Epithelial cell of proximal tubule (primary cell): ENCODE data around the gene MAST3. TPM values are rescaled to one million over a fixed set of nuclear protein-coding genes. Genes with fewer than 3 reads are reported as not detected.

ENCODE experiments used
- DNase-seq: peaks from one replicate; pipeline ENCODE4 v3.0.0-alpha.2; 2011; ENCODE audit warnings: low read depth
- H3K4me3 ChIP-seq: 2 replicates; pipeline ENCODE4 v1.5.1; 2011; ENCODE audit warnings: low read depth, mild to moderate bottlenecking, low read length
- total RNA-seq: library from RNA; depleted of rRNA; stranded (reverse); fragments of >200 nt; gene quantifications from 2 replicates; pipeline ENCODE4 v1.2.3, GENCODE V29; 2015
- TF ChIP-seq, protein P1 (sequence below): conservative IDR thresholded peaks from 2 replicates; pipeline ENCODE4 v1.5.1; 2012; ENCODE audit warnings: low read depth, mild to moderate bottlenecking, low read length

The MAST3 gene
- total RNA-seq, 1 donor from 2014 or later, result 3.5 TPM

DNA sequence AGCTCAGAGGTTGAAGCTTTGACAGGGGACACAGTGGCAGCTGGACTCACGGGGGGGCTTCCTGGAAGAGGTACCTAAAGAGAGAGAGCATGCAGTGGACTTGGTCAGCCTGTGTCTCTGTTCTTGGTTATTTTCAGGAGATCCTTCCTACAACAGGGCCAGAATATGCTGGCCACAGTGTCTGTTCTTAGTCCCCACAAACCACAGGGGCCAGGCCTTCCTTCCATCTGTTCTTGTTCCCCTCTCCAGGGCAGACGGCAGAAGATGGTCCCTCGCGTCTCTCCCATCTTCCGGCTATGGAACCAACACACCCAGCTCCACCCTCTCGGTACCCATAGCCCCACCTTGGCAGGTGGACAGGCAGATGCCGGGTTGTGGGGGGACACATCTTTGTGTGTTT is 24.8 kb downstream of the MAST3 start:
- DNase-seq, result no peak
- TF ChIP-seq, protein P1, sequence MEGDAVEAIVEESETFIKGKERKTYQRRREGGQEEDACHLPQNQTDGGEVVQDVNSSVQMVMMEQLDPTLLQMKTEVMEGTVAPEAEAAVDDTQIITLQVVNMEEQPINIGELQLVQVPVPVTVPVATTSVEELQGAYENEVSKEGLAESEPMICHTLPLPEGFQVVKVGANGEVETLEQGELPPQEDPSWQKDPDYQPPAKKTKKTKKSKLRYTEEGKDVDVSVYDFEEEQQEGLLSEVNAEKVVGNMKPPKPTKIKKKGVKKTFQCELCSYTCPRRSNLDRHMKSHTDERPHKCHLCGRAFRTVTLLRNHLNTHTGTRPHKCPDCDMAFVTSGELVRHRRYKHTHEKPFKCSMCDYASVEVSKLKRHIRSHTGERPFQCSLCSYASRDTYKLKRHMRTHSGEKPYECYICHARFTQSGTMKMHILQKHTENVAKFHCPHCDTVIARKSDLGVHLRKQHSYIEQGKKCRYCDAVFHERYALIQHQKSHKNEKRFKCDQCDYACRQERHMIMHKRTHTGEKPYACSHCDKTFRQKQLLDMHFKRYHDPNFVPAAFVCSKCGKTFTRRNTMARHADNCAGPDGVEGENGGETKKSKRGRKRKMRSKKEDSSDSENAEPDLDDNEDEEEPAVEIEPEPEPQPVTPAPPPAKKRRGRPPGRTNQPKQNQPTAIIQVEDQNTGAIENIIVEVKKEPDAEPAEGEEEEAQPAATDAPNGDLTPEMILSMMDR, result no peak
- H3K4me3 ChIP-seq, result no peak overlapping the region

DNA sequence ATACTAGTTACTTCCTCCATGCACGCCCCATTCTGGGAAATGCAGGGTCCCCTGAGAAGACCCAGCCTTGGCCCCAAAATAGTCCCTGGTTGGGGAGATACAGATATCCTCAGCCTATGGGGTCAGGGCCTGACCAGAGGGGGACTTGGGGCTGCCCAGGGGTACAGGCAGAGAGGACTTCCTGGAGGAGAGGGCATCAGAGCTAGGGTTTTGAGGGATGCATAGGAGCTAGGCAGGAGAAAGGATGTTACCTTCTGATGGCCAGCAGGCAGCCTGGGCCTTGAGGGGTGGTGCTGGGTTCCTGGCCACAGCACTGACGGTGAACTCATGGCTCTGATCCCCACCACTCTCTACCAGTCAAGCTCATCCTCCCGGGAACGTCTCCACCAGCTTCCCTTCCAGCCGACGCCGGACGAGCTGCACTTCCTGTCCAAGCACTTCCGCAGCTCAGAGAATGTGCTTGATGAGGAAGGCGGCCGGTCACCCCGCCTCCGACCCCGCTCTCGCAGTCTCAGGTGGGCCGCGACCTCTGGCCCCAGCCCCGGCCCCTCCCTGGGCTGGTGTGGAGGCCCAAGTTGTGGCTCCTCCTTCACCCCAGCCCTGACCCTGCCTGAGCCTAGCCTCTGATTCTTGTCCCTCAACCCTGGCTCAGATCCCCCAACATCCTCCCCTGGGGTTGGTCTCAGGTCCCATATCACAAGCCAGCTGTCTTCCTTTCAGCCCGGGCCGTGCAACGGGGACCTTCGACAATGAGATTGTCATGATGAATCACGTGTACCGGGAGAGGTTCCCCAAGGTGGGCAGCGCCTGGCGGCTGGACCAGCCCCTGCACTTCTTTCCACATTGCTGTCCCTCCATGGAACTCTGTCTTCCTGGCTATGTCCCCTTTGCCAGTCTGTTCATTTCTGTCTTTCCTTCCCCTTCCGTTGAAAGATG is 25.6 kb downstream of the MAST3 start:
- no peak for DNase-seq
- H3K4me3 ChIP-seq, result no peak overlapping the region
- TF ChIP-seq, protein P1, result no peak

DNA sequence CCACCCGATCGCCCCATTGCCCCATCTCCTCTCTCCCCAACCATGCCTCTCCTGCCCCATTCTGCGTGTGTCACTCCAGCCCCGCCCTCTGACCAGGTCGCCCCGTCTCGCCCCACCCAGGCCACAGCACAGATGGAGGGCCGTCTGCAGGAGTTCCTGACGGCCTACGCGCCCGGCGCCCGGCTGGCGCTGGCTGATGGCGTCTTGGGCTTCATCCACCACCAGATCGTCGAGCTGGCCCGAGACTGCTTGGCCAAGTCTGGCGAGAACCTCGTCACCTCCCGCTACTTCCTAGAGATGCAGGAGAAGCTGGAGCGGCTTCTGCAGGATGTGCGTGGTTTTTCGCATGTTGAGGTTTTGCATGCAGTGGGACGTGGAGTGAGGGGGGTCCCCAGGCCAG is 26.2 kb downstream of the MAST3 start:
- no peak for DNase-seq
- TF ChIP-seq, protein P1, result no peak
- H3K4me3 ChIP-seq, result no peak overlapping the region

DNA sequence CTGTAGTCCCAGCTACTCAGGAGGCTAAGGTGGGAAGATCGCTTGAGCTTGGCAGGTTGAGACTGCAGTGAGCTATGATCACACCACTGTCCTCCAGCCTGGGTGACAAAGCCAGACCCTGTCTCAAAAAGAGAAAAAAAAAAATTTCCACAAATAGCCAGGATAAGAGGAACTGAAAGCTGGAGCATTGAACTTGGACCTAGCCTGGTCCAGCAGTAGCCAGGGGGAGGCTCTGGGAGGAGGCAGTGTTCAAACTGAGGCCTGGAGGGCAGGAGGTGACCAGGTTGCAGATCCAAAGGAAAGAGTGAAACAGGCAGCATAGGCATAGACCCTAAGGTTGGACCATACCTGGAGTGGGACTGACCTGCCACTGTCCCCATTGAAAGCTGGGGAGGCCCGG is 28.5 kb downstream of the MAST3 start:
- H3K4me3 ChIP-seq, result no peak overlapping the region
- TF ChIP-seq, protein P1, result no peak

DNA sequence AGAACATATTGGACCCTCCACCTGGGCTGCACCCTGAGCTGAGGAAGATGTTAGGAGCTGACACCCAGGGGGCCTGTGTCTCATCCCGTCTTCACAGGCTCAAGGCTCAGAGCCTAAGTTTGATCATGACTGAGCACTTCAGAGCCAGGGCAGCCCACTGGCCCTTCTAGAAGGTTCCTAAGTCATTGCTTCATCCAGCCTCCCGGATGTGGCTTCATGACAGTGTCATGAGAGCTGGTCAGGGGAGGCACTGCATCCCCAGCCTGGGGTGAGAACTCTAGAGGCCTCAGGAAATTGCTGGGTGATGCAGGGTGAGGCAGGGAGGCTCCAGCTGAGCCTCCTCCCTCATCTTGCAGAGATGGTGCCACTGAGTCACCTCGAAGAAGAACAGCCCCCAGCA is 30.5 kb downstream of the MAST3 start:
- DNase-seq, result no peak
- TF ChIP-seq, protein P1, result no peak
- no peak overlapping the region for H3K4me3 ChIP-seq

More for the DNA sequence above, 28.5 kb downstream of the MAST3 start:
- no peak for DNase-seq

DNA sequence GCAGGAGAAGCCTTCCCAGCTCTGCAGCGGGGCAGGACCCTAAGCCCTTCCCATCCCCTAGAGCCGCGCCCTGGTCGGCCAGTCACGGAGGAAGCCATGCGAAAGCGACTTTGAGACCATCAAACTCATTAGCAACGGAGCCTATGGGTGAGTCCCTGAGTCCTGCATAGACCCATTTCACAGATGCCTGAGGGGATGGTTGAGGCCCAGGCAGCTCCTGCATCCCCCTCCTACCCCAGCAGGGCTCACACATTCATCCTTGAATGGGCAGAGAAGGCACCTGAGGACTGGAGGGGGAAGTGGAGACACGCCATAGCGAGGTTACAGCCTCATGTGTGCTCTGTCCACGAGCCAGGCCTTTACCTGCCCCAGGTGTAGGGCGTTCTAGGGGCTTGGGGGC is 31.2 kb downstream of the MAST3 start:
- H3K4me3 ChIP-seq, result no peak overlapping the region
- DNase-seq, result no peak
- TF ChIP-seq, protein P1, result no peak
